ENCODE results near the gene XRN2.

The XRN2 gene

GRCh38 chr20:21302664-21303060 is 469 bp upstream of the XRN2 start:
- DNase-seq, result no peak

- DNase-seq, result no peak
Observed at GRCh38 chr20:21303872-21304586, 898 bp downstream of the XRN2 start.

- DNase-seq, result no peak
Observed at GRCh38 chr20:21308340-21308739, 5.2 kb downstream of the XRN2 start.

- DNase-seq, result no peak
Observed at GRCh38 chr20:21309678-21310467, 6.7 kb downstream of the XRN2 start.

- DNase-seq, result no peak
Observed at GRCh38 chr20:21312813-21313474, 9.8 kb downstream of the XRN2 start.

- peak; percentile 13 for DNase-seq
Observed at GRCh38 chr20:21315138-21315537, 12.0 kb downstream of the XRN2 start.

GRCh38 chr20:21322083-21322710 is 19.1 kb downstream of the XRN2 start:
- no peak for DNase-seq

- no peak for DNase-seq
Observed at GRCh38 chr20:21322921-21323331, 19.8 kb downstream of the XRN2 start.

GRCh38 chr20:21323640-21324039 is 20.5 kb downstream of the XRN2 start:
- DNase-seq, result no peak

- DNase-seq, result no peak
Observed at GRCh38 chr20:21324126-21324525, 21.0 kb downstream of the XRN2 start.

GRCh38 chr20:21325296-21325695 is 22.2 kb downstream of the XRN2 start:
- no peak for DNase-seq

GRCh38 chr20:21326700-21327099 is 23.6 kb downstream of the XRN2 start:
- no peak for DNase-seq

- no peak for DNase-seq
Observed at GRCh38 chr20:21336455-21337151, 33.5 kb downstream of the XRN2 start.

- DNase-seq, result no peak
Observed at GRCh38 chr20:21338291-21338690, 35.2 kb downstream of the XRN2 start.

- DNase-seq, result no peak
Observed at GRCh38 chr20:21339499-21339898, 36.4 kb downstream of the XRN2 start.

GRCh38 chr20:21340991-21341697 is 38.0 kb downstream of the XRN2 start:
- DNase-seq, result no peak

- DNase-seq, result no peak
Observed at GRCh38 chr20:21342656-21343345, 39.7 kb downstream of the XRN2 start.

GRCh38 chr20:21344206-21344900 is 41.2 kb downstream of the XRN2 start:
- no peak for DNase-seq

GRCh38 chr20:21344961-21345360 is 41.8 kb downstream of the XRN2 start:
- DNase-seq, result no peak

GRCh38 chr20:21352703-21353102 is 49.6 kb downstream of the XRN2 start:
- no peak for DNase-seq

- DNase-seq, result no peak
Observed at GRCh38 chr20:21353236-21353635, 50.1 kb downstream of the XRN2 start.

All from CD4-positive, alpha-beta T cell treated with Interleukin-12 subunit alpha and Interleukin-12 subunit beta, for 1 hour (primary cell).